IMR-90 (cell line): ENCODE results near the gene RHOC. TPM values are rescaled to one million over a fixed set of nuclear protein-coding genes. Genes with fewer than 3 reads are reported as not detected.

ENCODE experiments used
- ATAC-seq: fragments of 200-7000 bp; cut with Tn5 transposase; 2 replicates; pipeline ENCODE4 v1.9.1; 2020; ENCODE audit warnings: low read depth, mild to moderate bottlenecking, moderate library complexity
- BruUV-seq: library from RNA; stranded (reverse); fragments of 400-500 nt; replicated peaks from 2 replicates; lab custom pipeline; 2021; lab: Mats Ljungman, UMichigan
- CTCF ChIA-PET: fragments of 300-600 bp; formaldehyde crosslinking; extraction: SDS; loops from one replicate; lab custom pipeline; 2021; ENCODE audit warnings: antibody characterized with exemption; lab: Yijun Ruan, JAX
- POLR2A ChIA-PET: fragments of 300-600 bp; sonication (Branson Sonifier 250); formaldehyde crosslinking; loops from one replicate; lab custom pipeline; 2022; ENCODE audit warnings: antibody characterized with exemption; ENCODE audit not compliant: unreplicated experiment; lab: Charles Lee
- DNase-seq: peaks from one replicate; pipeline ENCODE4 v3.0.0; 2013
- H2AFZ ChIP-seq: replicated peaks from 2 replicates; pipeline ENCODE3; 2013; ENCODE audit warnings: low read length, mild to moderate bottlenecking; ENCODE audit not compliant: poor library complexity
- H2AK5ac ChIP-seq: 2 replicates; pipeline ENCODE4 v1.6.1; 2013; ENCODE audit warnings: low read depth, low read length, inconsistent platforms
- H2AK9ac ChIP-seq: replicated peaks from 2 replicates; pipeline ENCODE3; 2013; ENCODE audit warnings: mild to moderate bottlenecking, low read depth, low read length, moderate library complexity; ENCODE audit not compliant: poor library complexity
- H2BK120ac ChIP-seq: 2 replicates; pipeline ENCODE4 v1.6.1; 2013; ENCODE audit warnings: low read depth, low read length, inconsistent platforms
- H2BK15ac ChIP-seq: 3 replicates; pipeline ENCODE4 v1.6.1; 2013; ENCODE audit warnings: low read depth, low read length, inconsistent platforms
- H2BK20ac ChIP-seq: 2 replicates; pipeline ENCODE4 v1.6.1; 2013; ENCODE audit warnings: low read depth, mild to moderate bottlenecking, inconsistent platforms, low read length, moderate library complexity
- H2BK5ac ChIP-seq: 2 replicates; pipeline ENCODE4 v1.6.1; 2013; ENCODE audit warnings: mild to moderate bottlenecking, low read depth, low read length, inconsistent platforms; ENCODE audit not compliant: poor library complexity, severe bottlenecking
- H3K14ac ChIP-seq: replicated peaks from 2 replicates; pipeline ENCODE4 v1.6.1; 2013; ENCODE audit warnings: low read depth, low read length, inconsistent platforms
- H3K18ac ChIP-seq: 2 replicates; pipeline ENCODE4 v1.6.1; 2013; ENCODE audit warnings: low read depth, low read length, control low read depth
- H3K23ac ChIP-seq: 2 replicates; pipeline ENCODE4 v1.6.1; 2013; ENCODE audit warnings: low read depth, low read length, inconsistent platforms
- H3K27ac ChIP-seq: 2 replicates; pipeline ENCODE4 v1.5.1; 2013; ENCODE audit warnings: mild to moderate bottlenecking, control low read depth, low read length; ENCODE audit not compliant: insufficient read depth
- H3K27me3 ChIP-seq: 2 replicates; pipeline ENCODE4 v1.6.1; 2013; ENCODE audit warnings: low read length; ENCODE audit not compliant: control insufficient read depth, insufficient read depth
- H3K36me3 ChIP-seq: 2 replicates; pipeline ENCODE4 v1.6.1; 2013; ENCODE audit warnings: low read length, mixed read lengths; ENCODE audit not compliant: control insufficient read depth, insufficient read depth
- H3K4ac ChIP-seq: 2 replicates; pipeline ENCODE4 v1.6.1; 2013; ENCODE audit warnings: low read depth, low read length, inconsistent platforms
- H3K4me1 ChIP-seq: 2 replicates; pipeline ENCODE4 v1.6.1; 2013; ENCODE audit warnings: low read length, mixed read lengths; ENCODE audit not compliant: control insufficient read depth, insufficient read depth
- H3K4me2 ChIP-seq: 2 replicates; pipeline ENCODE4 v1.6.1; 2013; ENCODE audit warnings: low read depth, mild to moderate bottlenecking, control low read depth, low read length, moderate library complexity
- H3K4me3 ChIP-seq: 2 replicates; pipeline ENCODE4 v1.5.1; 2013; ENCODE audit warnings: low read depth, mild to moderate bottlenecking, control low read depth, low read length, moderate library complexity; ENCODE audit not compliant: insufficient read depth
- H3K56ac ChIP-seq: 2 replicates; pipeline ENCODE4 v1.6.1; 2013; ENCODE audit warnings: low read length, inconsistent platforms; ENCODE audit not compliant: insufficient read depth; ENCODE audit errors: extremely low read depth
- H3K79me1 ChIP-seq, 2 experiments: 2 replicates each; pipeline ENCODE4 v1.6.1; 2013; ENCODE audit warnings: low read length in 2 of 2, inconsistent platforms in 1 of 2, low read depth in 1 of 2
- H3K9ac ChIP-seq: 2 replicates; pipeline ENCODE4 v1.6.1; 2013; ENCODE audit warnings: low read depth, low read length, control low read depth
- H3K9me1 ChIP-seq: 2 replicates; pipeline ENCODE4 v1.6.1; 2013; ENCODE audit warnings: low read length, inconsistent platforms; ENCODE audit not compliant: insufficient read depth
- H3K9me3 ChIP-seq: 2 replicates; pipeline ENCODE4 v1.6.1; 2013; ENCODE audit warnings: low read length; ENCODE audit not compliant: control insufficient read depth, insufficient read depth
- H4K20me1 ChIP-seq: 2 replicates; pipeline ENCODE4 v1.6.1; 2013; ENCODE audit warnings: low read length, inconsistent platforms; ENCODE audit not compliant: insufficient read depth
- H4K5ac ChIP-seq: 2 replicates; pipeline ENCODE4 v1.6.1; 2013; ENCODE audit warnings: mild to moderate bottlenecking, low read depth, low read length, control low read depth
- H4K8ac ChIP-seq, 2 experiments: 2 replicates each; pipeline ENCODE4 v1.6.1; 2013; ENCODE audit warnings: low read depth in 2 of 2, low read length in 2 of 2, control low read depth in 1 of 2, inconsistent platforms in 1 of 2
- H4K91ac ChIP-seq: 2 replicates; pipeline ENCODE4 v1.6.1; 2013; ENCODE audit warnings: low read depth, low read length, inconsistent platforms; ENCODE audit not compliant: insufficient read depth
- BHLHE40 ChIP-seq: fragments of 150-350 bp; IDR thresholded peaks from 2 replicates; pipeline ENCODE4 v1.6.1; 2016; ENCODE audit warnings: mild to moderate bottlenecking, low read depth, low read length
- CHD1 ChIP-seq: IDR thresholded peaks from 2 replicates; pipeline ENCODE4 v1.6.1; 2012; ENCODE audit warnings: low read depth, low read length, improper control_type of control experiment
- MAZ ChIP-seq: IDR thresholded peaks from 2 replicates; pipeline ENCODE4 v1.6.1; 2012; ENCODE audit warnings: low read depth, mild to moderate bottlenecking, low read length, improper control_type of control experiment, moderate library complexity, borderline replicate concordance
- MXI1 ChIP-seq: IDR thresholded peaks from 2 replicates; pipeline ENCODE4 v1.6.1; 2012; ENCODE audit warnings: low read depth, mild to moderate bottlenecking, low read length, moderate library complexity, borderline replicate concordance
- RAD21 ChIP-seq: IDR thresholded peaks from 2 replicates; pipeline ENCODE4 v1.6.1; 2012; ENCODE audit warnings: low read length, improper control_type of control experiment
- WGBS, 2 experiments: methylation state at CpG; one replicate each; pipeline versions ENCODE4 v1.1.5 to v1.1.7; 2013; ENCODE audit warnings: missing lambda C conversion rate in 2 of 2; ENCODE audit not compliant: insufficient read length in 1 of 2; ENCODE audit errors: extremely low coverage in 2 of 2; 5-methylcytosine and 5-hydroxymethylcytosine counted together
- dilution Hi-C: fragments of 300-500 bp; cut with HindIII; formaldehyde crosslinking; loops from one replicate; pipeline ENCODE4 v1.14.3; 2018; ENCODE audit warnings: low sequenced_read_pairs; ENCODE audit not compliant: unreplicated experiment
- in situ Hi-C: fragments of 300-500 bp; cut with MboI; formaldehyde crosslinking; loops from 3 replicates; pipeline ENCODE4 v1.14.3; 2019; ENCODE audit warnings: low sequenced_read_pairs, inconsistent platforms, mixed read lengths
- intact Hi-C: fragments of 100-400 bp; cut with micrococcal nuclease; formaldehyde crosslinking; loops from 2 replicates; pipeline ENCODE4 v1.10.0; 2022
- polyA plus RNA-seq, 3 experiments: library from polyadenylated mRNA; depleted of rRNA; stranded (reverse); fragments of >200 nt; gene quantifications; 2 replicates each; pipeline ENCODE4 v1.2.3, GENCODE V29; 2012; ENCODE audit warnings: low replicate concordance in 1 of 3
- total RNA-seq: library from RNA; depleted of rRNA; stranded (reverse); fragments of >200 nt; gene quantifications from 2 replicates; pipeline ENCODE4 v1.2.3, GENCODE V29; 2012
- TF ChIP-seq, protein P1 (sequence below): conservative IDR thresholded peaks from 2 replicates; pipeline ENCODE4 v1.5.1; 2012; ENCODE audit warnings: mild to moderate bottlenecking, low read depth, low read length, improper control_type of control experiment
- TF ChIP-seq, protein P2 (sequence below): fragments of 150-350 bp; IDR thresholded peaks from 2 replicates; pipeline ENCODE4 v1.6.1; 2016; ENCODE audit warnings: low read depth, mild to moderate bottlenecking, low read length, moderate library complexity, borderline replicate concordance

Gene RHOC
- total and polyA plus RNA-seq, 2 of the 4 experiments (the other 2 are of a cell fraction) = 764 to 839 TPM

DNA sequence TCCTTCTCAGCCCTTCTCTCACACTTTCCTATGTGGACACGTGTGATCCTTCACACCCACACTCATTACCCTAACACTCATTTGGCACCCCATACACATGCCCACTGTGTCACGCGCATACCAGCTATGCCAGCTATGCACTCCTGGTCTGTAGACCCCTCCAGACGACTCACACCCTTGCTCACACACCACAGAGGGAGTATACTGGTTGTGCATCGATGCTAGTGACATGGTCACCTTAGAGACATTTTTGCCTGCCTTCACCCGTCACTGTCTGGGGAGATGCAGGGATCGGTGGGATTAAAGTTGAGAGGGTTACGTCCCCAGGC is 16.5 kb upstream of the RHOC start:
- no peak overlapping the region for H2BK20ac ChIP-seq
- peak overlapping the region; percentile 82 for H2AK9ac ChIP-seq
- H2AK5ac ChIP-seq = peak overlapping the region; percentile 80
- peak overlapping the region; percentile 39; the same call in 1 of the 2 replicates for H3K18ac ChIP-seq
- H3K4ac ChIP-seq = peak overlapping the region; percentile 28; the same call in 1 of the 2 replicates
- H3K4me2 ChIP-seq = no peak overlapping the region
- no peak for TF ChIP-seq BHLHE40
- TF ChIP-seq MXI1 = no peak
- TF ChIP-seq, protein P1, sequence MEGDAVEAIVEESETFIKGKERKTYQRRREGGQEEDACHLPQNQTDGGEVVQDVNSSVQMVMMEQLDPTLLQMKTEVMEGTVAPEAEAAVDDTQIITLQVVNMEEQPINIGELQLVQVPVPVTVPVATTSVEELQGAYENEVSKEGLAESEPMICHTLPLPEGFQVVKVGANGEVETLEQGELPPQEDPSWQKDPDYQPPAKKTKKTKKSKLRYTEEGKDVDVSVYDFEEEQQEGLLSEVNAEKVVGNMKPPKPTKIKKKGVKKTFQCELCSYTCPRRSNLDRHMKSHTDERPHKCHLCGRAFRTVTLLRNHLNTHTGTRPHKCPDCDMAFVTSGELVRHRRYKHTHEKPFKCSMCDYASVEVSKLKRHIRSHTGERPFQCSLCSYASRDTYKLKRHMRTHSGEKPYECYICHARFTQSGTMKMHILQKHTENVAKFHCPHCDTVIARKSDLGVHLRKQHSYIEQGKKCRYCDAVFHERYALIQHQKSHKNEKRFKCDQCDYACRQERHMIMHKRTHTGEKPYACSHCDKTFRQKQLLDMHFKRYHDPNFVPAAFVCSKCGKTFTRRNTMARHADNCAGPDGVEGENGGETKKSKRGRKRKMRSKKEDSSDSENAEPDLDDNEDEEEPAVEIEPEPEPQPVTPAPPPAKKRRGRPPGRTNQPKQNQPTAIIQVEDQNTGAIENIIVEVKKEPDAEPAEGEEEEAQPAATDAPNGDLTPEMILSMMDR = no peak
- no peak for TF ChIP-seq MAZ
- TF ChIP-seq RAD21 = no peak
- TF ChIP-seq, protein P2, sequence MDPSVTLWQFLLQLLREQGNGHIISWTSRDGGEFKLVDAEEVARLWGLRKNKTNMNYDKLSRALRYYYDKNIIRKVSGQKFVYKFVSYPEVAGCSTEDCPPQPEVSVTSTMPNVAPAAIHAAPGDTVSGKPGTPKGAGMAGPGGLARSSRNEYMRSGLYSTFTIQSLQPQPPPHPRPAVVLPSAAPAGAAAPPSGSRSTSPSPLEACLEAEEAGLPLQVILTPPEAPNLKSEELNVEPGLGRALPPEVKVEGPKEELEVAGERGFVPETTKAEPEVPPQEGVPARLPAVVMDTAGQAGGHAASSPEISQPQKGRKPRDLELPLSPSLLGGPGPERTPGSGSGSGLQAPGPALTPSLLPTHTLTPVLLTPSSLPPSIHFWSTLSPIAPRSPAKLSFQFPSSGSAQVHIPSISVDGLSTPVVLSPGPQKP = no peak
- TF ChIP-seq CHD1 = no peak
- ChIA-PET POLR2A (no interaction called here), CTCF (interaction anchor here (1.2 to 1.4 kb wide), 2 partner anchors 80 to 349 kb away, joined by 3 to 4 read pairs; partner anchors contain the start of gene LRIG2)
- no peaks in the 10 kb centered on the region for H4K20me1 ChIP-seq
- no peak overlapping the region for H3K27ac ChIP-seq
- no peak for ATAC-seq
- H3K9me1 ChIP-seq = peaks cover 4% of the 10 kb centered on the region
- no peaks in the 10 kb centered on the region for H3K79me1 ChIP-seq
- H3K14ac ChIP-seq = peak overlapping the region; percentile 37
- intact Hi-C loops (no loop called here), dilution Hi-C loops (no loop called here), in situ Hi-C loops (loop anchor here (10.0 to 25.0 kb wide), 2 partner anchors 321 to 964 kb away; no protein-coding TSS in a partner anchor)
- H3K56ac ChIP-seq = no peak overlapping the region
- H3K27me3 ChIP-seq = peaks cover 4% of the 10 kb centered on the region; the same call in 1 of the 2 replicates
- peak overlapping the region; percentile 9 for H2BK5ac ChIP-seq
- no peak overlapping the region for H3K9ac ChIP-seq
- H2BK15ac ChIP-seq = peak overlapping the region; percentile 28; the same call in 1 of the 3 replicates
- H3K36me3 ChIP-seq = no peaks in the 10 kb centered on the region
- peak overlapping the region; percentile 8; the same call in 1 of the 2 replicates for H4K5ac ChIP-seq
- BruUV-seq = no TSS peak
- H3K4me3 ChIP-seq = no peak overlapping the region
- 64% methylated on average over 3 of the region's 8 CpGs; no CpG with 5 or more reads in 1 of the 2 experiments for WGBS, 2 experiments
- peak overlapping the region; percentile 88 for H2AFZ ChIP-seq
- H3K9me3 ChIP-seq = no peaks in the 10 kb centered on the region
- DNase-seq = no peak
- H3K4me1 ChIP-seq = peaks cover 11% of the 10 kb centered on the region
- H4K91ac ChIP-seq = no peak overlapping the region
- H4K8ac ChIP-seq = peak overlapping the region; percentile 35 to 56; a peak in 3 of 4 replicates
- H3K23ac ChIP-seq = peak overlapping the region; percentile 38; the same call in 1 of the 2 replicates
- peak overlapping the region; percentile 62; the same call in 1 of the 2 replicates for H2BK120ac ChIP-seq
